Ishikawa (cell line): Measurements from ENCODE around the gene PLCL2.

Experiments used
- CEBPB ChIP-seq: IDR thresholded peaks from 2 replicates; pipeline ENCODE4 v1.6.1; 2012
- CREB1 ChIP-seq: IDR thresholded peaks from 2 replicates; pipeline ENCODE4 v1.6.1; 2012; ENCODE audit warnings: low read depth
- EGR1 ChIP-seq: IDR thresholded peaks from 2 replicates; pipeline ENCODE4 v1.6.1; 2012
- EP300 ChIP-seq: IDR thresholded peaks from 2 replicates; pipeline ENCODE4 v1.6.1; 2012; ENCODE audit warnings: borderline replicate concordance
- FOXM1 ChIP-seq: IDR thresholded peaks from 2 replicates; pipeline ENCODE4 v1.6.1; 2012; ENCODE audit warnings: low read depth, borderline replicate concordance
- NFIC ChIP-seq: IDR thresholded peaks from 2 replicates; pipeline ENCODE4 v1.6.1; 2012
- RAD21 ChIP-seq: IDR thresholded peaks from 2 replicates; pipeline ENCODE4 v1.6.1; 2012; ENCODE audit warnings: low read depth
- TAF1 ChIP-seq: IDR thresholded peaks from 2 replicates; pipeline ENCODE4 v1.6.1; 2012; ENCODE audit warnings: low read depth, mild to moderate bottlenecking
- TCF12 ChIP-seq: IDR thresholded peaks from 2 replicates; pipeline ENCODE4 v1.6.1; 2012; ENCODE audit warnings: low read depth
- TEAD4 ChIP-seq: IDR thresholded peaks from 2 replicates; pipeline ENCODE4 v1.6.1; 2012
- YY1 ChIP-seq: IDR thresholded peaks from 2 replicates; pipeline ENCODE4 v1.6.1; 2012; ENCODE audit warnings: low read depth
- ZBTB7A ChIP-seq: IDR thresholded peaks from 2 replicates; pipeline ENCODE4 v1.6.1; 2012; ENCODE audit warnings: low read depth
- TF ChIP-seq, protein P1 (sequence below): IDR thresholded peaks from 2 replicates; pipeline ENCODE4 v1.6.1; 2012
- TF ChIP-seq, protein P2 (sequence below): IDR thresholded peaks from 2 replicates; pipeline ENCODE4 v1.6.1; 2012; ENCODE audit warnings: low read depth, mild to moderate bottlenecking
- TF ChIP-seq, protein P3 (sequence below): IDR thresholded peaks from 2 replicates; pipeline ENCODE4 v1.6.1; 2012

The PLCL2 gene

DNA sequence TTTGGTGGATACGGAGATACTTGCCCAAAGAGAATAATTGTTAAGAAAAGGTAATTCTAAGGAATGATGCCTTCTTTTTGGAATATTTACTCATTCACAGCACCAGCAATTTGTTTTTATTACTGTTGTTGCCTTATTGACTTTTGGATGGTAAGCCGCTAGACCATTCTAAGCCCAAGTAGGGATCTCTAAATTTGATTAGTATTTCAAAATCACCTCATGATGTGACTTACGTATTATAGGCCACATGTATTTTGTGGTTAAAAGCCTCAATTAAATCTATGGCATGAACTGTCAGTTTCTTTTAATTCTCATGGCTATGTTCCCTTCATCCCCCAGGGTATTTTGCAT lies 94.1 kb downstream of the PLCL2 start:
- no peak for TF ChIP-seq TCF12
- TF ChIP-seq, protein P1, sequence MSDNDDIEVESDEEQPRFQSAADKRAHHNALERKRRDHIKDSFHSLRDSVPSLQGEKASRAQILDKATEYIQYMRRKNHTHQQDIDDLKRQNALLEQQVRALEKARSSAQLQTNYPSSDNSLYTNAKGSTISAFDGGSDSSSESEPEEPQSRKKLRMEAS: no peak
- no peak for TF ChIP-seq ZBTB7A
- no peak for TF ChIP-seq RAD21
- no peak for TF ChIP-seq FOXM1
- no peak for TF ChIP-seq TAF1
- no peak for TF ChIP-seq EGR1
- TF ChIP-seq EP300: no peak
- TF ChIP-seq TEAD4: no peak
- no peak for TF ChIP-seq CEBPB
- TF ChIP-seq, protein P2, sequence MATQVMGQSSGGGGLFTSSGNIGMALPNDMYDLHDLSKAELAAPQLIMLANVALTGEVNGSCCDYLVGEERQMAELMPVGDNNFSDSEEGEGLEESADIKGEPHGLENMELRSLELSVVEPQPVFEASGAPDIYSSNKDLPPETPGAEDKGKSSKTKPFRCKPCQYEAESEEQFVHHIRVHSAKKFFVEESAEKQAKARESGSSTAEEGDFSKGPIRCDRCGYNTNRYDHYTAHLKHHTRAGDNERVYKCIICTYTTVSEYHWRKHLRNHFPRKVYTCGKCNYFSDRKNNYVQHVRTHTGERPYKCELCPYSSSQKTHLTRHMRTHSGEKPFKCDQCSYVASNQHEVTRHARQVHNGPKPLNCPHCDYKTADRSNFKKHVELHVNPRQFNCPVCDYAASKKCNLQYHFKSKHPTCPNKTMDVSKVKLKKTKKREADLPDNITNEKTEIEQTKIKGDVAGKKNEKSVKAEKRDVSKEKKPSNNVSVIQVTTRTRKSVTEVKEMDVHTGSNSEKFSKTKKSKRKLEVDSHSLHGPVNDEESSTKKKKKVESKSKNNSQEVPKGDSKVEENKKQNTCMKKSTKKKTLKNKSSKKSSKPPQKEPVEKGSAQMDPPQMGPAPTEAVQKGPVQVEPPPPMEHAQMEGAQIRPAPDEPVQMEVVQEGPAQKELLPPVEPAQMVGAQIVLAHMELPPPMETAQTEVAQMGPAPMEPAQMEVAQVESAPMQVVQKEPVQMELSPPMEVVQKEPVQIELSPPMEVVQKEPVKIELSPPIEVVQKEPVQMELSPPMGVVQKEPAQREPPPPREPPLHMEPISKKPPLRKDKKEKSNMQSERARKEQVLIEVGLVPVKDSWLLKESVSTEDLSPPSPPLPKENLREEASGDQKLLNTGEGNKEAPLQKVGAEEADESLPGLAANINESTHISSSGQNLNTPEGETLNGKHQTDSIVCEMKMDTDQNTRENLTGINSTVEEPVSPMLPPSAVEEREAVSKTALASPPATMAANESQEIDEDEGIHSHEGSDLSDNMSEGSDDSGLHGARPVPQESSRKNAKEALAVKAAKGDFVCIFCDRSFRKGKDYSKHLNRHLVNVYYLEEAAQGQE: no peak
- TF ChIP-seq CREB1: no peak
- no peak for TF ChIP-seq NFIC
- no peak for TF ChIP-seq YY1
- TF ChIP-seq, protein P3, sequence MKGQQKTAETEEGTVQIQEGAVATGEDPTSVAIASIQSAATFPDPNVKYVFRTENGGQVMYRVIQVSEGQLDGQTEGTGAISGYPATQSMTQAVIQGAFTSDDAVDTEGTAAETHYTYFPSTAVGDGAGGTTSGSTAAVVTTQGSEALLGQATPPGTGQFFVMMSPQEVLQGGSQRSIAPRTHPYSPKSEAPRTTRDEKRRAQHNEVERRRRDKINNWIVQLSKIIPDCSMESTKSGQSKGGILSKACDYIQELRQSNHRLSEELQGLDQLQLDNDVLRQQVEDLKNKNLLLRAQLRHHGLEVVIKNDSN: no peak

DNA sequence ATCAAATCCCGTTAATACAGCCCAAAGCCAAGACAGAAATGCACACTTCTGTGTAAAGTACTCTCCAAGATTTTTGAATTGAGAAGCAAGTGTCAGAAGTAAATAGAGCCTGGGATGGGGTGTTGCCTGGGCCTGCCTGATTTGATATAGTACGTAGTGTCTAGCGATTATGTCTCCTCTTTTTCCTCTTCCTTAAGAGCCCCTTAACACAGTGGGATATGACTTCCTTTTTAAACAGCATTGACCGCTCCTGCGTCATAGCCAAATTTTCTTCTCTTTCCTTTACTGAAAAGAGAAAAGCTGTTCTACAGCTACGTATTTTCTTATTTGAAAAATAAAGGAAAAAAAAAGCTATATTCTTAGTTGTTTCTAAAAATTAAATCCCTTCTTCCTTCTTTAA lies 97.7 kb downstream of the PLCL2 start:
- TF ChIP-seq TCF12 (no peak), TEAD4 (no peak), RAD21 (no peak), FOXM1 (no peak), NFIC (no peak), CREB1 (no peak), CEBPB (no peak), EGR1 (no peak), EP300 (no peak)

DNA sequence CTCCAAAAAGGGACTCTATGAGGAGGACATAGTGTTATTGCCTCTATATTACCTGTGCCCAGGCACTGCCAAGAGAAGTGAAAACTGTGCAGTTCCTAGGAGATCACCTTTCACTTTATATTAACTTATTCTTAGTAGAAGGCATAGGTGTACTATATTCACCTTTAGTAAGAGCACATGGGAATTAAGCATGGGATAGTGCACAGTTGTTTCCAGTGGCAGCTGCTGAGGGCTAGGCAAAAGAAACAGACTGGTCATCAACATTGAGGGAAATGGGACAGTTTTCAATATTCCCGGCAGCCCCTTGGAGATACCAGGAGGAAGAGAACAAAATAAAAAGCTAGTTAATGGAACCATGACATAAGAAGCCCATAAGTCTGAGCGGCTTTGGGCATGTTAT lies 100.9 kb downstream of the PLCL2 start:
- TF ChIP-seq RAD21 (no peak), FOXM1 (no peak), YY1 (no peak), TAF1 (no peak), TEAD4 (no peak), CREB1 (no peak), TCF12 (no peak)
- TF ChIP-seq, protein P3: no peak

DNA sequence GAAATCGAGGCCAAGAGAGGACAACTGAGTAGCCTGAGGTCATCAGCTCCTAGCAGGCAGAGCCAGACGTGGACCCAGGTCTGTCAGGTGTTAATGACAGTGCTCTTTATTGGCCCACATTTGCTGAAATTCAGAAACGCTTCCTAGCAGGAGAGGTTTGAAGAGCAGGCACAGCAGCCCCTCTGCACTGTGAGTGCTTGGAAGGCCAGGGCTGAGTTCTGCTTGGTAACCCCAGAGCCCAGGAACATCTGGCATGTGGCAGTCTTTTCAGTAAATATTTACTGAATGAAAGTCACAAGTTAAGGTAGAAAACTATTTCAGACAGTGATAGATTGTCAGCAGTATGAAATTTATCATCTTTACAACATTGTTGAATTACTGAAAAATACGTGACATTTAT lies 102.4 kb downstream of the PLCL2 start:
- TF ChIP-seq FOXM1: no peak
- TF ChIP-seq ZBTB7A: no peak
- no peak for TF ChIP-seq TCF12
- TF ChIP-seq, protein P1: no peak
- TF ChIP-seq NFIC: no peak

DNA sequence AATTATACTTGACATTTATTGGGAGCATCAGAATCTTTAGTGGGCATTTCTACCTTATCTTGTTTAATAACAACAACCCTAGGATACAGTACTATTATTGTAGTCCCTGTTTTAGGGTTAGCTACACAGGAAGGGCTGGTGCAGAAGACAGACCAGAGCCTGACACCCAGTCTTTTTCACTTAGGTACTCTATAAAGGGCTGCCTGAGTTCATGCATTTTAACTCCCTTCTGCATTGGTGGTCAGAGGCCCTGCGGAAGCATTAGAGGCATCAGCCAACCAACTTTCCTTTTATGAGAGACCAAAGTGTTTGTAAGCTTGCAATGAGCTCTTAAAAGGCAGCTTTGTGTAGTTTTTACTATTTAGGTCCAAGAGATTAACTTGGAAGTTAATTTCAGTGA lies 105.4 kb downstream of the PLCL2 start:
- TF ChIP-seq YY1 (no peak), TCF12 (no peak), RAD21 (no peak), CREB1 (no peak), ZBTB7A (no peak), CEBPB (no peak), EGR1 (no peak), NFIC (no peak), FOXM1 (no peak), TAF1 (no peak), EP300 (no peak), TEAD4 (no peak)
- TF ChIP-seq, protein P3: no peak
- TF ChIP-seq, protein P1: no peak
- TF ChIP-seq, protein P2: no peak

DNA sequence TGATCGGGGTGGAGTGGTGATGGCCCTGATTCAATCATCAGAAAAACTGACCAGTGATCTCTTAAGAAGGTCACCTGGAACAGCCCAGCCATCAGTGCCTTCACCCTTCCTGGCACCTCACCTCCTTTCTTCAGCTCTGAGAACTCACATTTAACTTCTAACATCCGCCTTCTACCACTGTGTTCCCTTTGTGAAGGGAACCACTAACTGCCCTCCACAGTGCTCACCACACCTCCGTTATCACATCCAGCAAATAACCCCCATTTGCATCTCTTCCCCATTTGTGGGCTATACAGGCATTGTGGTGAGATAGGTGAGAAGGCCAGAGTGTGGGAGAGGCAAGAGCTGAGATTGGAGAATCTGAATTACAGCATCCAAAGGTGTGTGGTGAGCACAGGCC lies 107.4 kb downstream of the PLCL2 start:
- TF ChIP-seq TEAD4 (no peak), FOXM1 (no peak), TCF12 (no peak), CREB1 (no peak), EGR1 (no peak), EP300 (no peak), RAD21 (no peak), ZBTB7A (no peak), CEBPB (no peak), YY1 (no peak), TAF1 (no peak), NFIC (no peak)
- TF ChIP-seq, protein P3: no peak
- TF ChIP-seq, protein P2: no peak
- TF ChIP-seq, protein P1: no peak
